Stimulated activated CD4-positive, alpha-beta T cell treated with anti-CD3 and anti-CD28 coated beads, Interleukin-15, amount 100 ng/mL, for 1 hour (primary cell): Measurements from ENCODE around the gene CYP19A1.
"Not testable (repeated sequence)": the region's sequence is repeated elsewhere in the genome, so short reads cannot be mapped to it uniquely, and the experiment has no call there.

ENCODE experiments used
- DNase-seq, 2 donors: peaks; one replicate each; pipeline ENCODE4 v3.0.0-alpha.2; 2020; ENCODE audit warnings: low read depth in 1 of 2, low spot score in 1 of 2

CYP19A1 gene

GRCh38 chr15:51265037-51265555 is 73.3 kb downstream of the CYP19A1 start:
- no peak for DNase-seq

GRCh38 chr15:51263726-51264125 is 74.7 kb downstream of the CYP19A1 start:
- DNase-seq = no peak

DNA sequence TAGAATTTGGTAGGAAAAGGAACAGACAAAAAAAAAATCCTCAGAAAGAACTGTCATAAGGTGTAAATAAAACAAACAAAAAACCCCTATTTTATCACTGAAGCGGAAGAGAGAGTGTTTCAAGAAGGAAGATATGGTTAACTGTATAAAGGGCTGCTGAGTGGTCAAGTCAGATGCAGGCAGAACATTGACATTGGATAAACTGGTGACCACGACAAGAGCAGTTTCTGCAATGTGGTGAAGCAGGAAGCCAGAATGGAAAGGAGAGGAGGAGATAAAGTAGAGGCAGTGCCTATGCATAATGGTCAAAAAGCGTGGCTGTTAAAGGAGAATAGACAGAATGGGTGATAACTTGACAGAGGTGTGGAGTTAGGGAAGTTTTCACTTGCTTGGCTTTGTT is 75.3 kb downstream of the CYP19A1 start:
- no peak for DNase-seq

GRCh38 chr15:51262463-51262862 is 75.9 kb downstream of the CYP19A1 start:
- DNase-seq = no peak

DNA sequence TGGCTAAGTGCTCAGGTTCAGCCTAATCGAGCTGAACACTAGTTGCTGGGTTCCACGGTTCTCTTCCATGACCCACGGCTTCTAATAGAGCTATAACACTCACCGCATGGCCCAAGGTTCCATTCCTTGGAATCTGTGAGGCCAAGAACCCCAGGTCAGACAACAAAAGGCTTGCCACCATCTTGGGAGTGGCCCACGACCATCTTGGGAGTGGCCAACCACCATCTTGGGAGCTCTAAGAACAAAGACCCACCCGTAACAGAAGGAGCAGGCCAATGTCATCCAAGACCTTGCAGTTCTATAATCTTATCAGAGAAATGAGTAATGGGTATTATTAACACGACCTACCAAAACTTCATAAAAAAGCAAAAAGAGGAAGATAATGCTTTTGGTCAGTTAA is 77.3 kb downstream of the CYP19A1 start:
- DNase-seq = not testable (repeated sequence)

GRCh38 chr15:51260202-51260601 is 78.2 kb downstream of the CYP19A1 start:
- DNase-seq = no peak

GRCh38 chr15:51255533-51255932 is 82.9 kb downstream of the CYP19A1 start:
- DNase-seq = no peak

DNA sequence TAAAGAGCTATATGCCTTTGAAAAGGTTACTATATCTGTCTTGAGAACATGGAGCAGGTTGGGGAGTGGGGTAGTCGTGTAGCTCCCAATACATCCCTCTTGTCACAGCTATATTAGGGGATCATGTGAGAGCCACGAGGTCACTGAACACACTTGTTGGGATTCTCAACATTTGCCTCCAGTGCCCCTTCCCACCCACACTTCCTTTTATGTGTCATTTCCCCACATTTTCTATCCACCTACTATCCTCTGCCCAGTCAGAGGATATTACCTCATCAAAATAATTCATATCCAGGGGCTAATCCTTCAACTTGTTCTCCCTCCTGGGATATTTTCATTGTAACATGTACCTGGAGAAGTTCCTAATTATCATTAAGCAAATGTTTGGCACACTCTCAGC is 85.0 kb downstream of the CYP19A1 start:
- no peak for DNase-seq

GRCh38 chr15:51252671-51253070 is 85.7 kb downstream of the CYP19A1 start:
- no peak for DNase-seq

DNA sequence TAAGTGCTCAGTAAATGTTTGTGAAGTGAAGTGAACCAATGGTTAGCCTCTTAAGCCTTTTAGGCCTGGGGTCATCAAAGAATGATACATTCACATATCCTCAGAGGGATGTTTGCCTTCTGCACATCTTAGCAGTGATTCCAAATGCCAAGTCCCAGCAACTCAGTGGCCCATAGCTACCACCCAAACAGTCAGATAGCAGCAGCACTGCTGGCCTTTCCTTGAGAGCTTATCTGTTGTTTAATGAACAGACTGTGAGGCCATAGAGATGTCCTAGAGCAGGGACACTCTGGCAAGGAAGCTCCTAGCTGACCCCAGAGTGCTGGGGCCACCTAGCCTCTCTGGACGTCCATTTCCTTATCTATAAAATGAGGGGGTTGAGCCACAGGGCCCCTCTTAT is 86.8 kb downstream of the CYP19A1 start:
- DNase-seq = no peak

- no peak for DNase-seq
Observed at GRCh38 chr15:51250217-51251011, 88.0 kb downstream of the CYP19A1 start.

GRCh38 chr15:51245628-51246027 is 92.8 kb downstream of the CYP19A1 start:
- DNase-seq = no peak

- no peak for DNase-seq
Observed at GRCh38 chr15:51244423-51244869, 94.0 kb downstream of the CYP19A1 start.

DNA sequence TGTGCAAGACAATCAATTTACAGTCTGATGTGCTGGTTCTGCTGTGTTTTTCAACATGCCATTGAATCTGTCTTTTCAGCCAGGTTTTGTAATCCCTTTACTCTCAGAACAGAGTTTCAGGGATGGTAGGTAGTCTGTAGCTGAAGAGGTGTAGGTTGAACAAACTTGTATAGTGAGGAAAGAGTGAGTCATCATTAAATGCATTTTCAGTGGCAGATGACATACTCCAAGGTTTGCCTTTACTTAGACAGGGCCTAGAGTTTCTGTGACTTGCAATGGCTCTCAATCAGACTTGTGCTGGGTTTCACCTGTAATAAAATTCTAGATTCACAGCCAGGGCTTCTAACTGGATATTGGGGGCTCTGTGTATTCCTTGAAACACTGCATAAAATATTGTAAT is 94.6 kb downstream of the CYP19A1 start:
- DNase-seq = no peak

DNA sequence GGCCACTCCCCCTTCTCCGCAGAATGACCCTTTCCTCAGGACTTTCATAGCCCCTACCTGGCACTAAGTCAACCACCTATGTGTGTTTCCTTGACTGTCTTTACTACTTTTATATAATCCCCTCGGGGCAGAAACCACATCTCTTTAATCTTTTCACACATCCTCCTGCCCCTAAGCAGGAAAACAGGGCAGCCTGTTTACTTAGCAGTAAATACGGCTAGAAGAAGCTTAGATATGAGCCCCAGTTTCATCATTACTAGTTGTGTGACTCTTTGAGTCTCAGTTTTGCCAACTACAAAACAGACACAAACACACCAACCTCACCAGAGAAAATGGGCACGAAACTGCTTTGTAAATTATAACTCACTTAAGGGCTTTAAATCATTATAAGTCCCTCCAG is 98.3 kb downstream of the CYP19A1 start:
- DNase-seq = no peak

DNA sequence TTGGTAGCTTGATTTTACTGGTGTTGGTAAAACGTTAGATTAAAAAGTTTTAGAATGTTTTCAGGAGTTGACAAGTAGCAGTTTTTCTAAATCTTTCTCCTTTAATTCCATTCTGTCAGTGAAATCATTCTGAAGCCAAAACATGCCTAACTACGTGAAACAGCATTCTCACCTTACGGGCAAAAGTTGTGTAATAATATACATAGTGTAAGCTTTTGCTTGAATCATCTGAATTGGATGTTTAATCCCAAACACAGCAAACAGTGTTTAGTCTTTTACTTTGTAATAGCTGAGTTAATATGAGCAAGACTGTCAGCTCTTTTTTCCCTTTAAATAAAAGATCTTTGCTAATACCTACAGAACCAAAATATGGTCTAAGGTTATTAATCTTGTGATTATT is 100.6 kb downstream of the CYP19A1 start:
- DNase-seq = no peak

DNA sequence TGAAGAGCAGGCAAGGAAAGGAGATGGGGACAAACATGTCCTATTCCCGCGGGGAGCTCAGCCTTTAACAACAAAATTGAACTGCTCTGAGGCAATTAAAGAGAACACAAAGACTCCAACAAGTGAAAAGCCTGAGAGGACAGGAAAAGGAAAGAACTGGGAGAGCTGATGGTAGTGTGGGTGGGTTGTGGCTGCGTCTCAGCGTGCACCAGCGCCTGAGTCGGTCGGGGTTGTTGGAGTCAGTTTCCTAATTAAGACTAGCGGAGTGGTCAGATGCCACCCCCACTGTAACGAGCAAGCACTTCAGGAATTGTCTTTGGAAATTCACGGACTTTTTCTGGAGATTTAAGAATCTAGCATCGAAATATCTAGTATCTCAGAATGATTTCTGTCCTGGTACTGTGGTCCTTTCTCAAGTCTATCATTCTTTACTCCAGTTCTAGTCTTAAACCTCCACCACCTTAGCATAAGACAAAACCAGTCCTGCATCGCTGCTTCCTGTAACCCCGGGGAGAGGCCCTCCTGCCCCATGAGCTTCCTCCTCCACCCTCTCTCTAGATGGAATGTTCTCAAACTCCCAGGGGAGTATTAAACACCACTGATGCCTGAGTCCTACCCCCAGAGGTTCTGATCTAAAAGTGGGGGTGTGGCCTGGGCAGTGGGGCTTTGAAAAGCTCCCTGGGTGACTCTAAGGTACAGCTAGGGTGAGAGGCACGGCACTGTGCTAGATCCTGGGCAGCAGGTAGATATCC is 104.0 kb downstream of the CYP19A1 start:
- DNase-seq = no peak

GRCh38 chr15:51232581-51232980 is 105.8 kb downstream of the CYP19A1 start:
- no peak for DNase-seq

- no peak for DNase-seq
Observed at GRCh38 chr15:51229907-51230330, 108.5 kb downstream of the CYP19A1 start.

DNA sequence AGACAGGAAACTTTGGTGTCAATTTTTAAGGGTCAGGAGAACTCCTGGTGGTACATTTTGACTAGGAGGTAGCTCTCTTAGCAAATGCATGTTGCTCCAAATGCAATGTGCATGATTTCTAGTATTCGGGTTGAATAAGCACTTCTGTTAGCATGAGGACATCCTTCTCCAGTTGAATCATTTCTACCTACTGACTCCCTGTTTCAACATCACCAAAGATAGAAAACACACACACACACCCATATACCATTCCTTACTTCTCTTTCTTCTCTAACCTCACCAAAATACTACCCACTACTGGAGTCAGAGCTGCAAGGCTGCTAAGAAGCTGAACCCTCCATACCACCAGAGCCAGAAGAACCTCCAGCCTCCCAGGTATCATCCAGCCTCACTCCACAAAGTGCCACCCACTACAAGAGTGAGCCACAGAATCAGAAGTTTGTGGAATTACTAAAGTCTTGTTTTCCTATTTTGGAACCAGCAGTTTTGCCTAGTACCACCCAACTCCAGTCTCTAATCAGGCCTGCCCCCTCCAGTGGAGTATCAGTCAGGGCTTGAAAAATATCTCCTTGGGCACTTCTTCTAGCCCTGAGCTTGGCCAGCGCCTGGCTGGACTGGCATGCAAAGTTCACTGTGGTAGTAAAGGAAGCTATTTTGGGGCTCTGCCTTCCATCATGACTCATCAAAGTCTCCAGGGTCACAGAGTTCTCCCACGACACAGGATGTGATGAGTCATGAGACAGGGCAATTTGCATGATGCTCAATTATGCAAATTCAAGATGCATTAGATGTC is 110.3 kb downstream of the CYP19A1 start:
- no peak for DNase-seq

DNA sequence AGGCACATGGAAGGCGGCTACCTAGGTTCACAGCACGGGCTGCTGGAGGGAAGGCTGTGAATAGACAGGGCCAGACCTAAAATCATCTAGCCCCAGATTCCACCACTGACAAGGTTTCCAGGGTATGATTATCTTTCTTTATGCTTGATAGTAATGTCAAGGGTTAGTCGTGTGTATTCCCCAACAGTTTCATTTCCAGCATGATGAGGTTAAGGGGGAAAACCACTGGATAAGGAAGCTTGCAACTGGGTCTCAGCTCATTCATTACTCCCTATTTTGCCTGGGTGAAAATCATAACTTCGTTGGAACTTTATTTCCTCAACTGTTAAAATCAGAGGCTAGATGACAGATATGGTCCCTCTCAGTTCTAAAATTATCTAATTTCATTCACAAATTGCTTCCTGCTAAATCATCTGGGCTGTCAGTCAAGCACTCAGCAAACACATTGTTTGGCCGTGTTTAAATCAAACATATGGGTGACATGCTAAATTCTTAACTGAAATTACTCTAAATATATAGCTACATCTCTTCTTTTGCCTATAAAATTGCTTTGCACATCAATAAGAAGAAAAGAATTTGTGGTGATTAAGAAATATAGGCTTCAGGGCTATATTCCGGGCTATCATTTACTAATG is 111.7 kb downstream of the CYP19A1 start:
- no peak for DNase-seq
